Activated CD4-positive, alpha-beta T cell treated with anti-CD3 and anti-CD28 coated beads, Interleukin-2, amount 10 ng/mL, durations not matched to agents 24 days and 14 days (primary cell): ENCODE results near the gene STARD10. TPM values are rescaled to one million over a fixed set of nuclear protein-coding genes. Genes with fewer than 3 reads are reported as not detected.
A peak's percentile ranks its signal among the peaks of the same experiment; 100 is the strongest.

ENCODE experiments used
- DNase-seq: peaks from one replicate; pipeline ENCODE4 v3.0.0; 2022
- H3K27ac Mint-ChIP-seq: one replicate; pipeline ENCODE4 v1.8.0; 2022; ENCODE audit warnings: mild to moderate bottlenecking, mixed read lengths
- H3K27me3 Mint-ChIP-seq: one replicate; pipeline ENCODE4 v1.8.0; 2022; ENCODE audit warnings: mixed read lengths
- H3K36me3 Mint-ChIP-seq: one replicate; pipeline ENCODE4 v1.8.0; 2022; ENCODE audit warnings: low read depth, mild to moderate bottlenecking, mixed read lengths
- H3K4me1 Mint-ChIP-seq: one replicate; pipeline ENCODE4 v1.8.0; 2021; ENCODE audit warnings: mixed read lengths
- H3K4me3 Mint-ChIP-seq: one replicate; pipeline ENCODE4 v1.8.0; 2022; ENCODE audit warnings: mild to moderate bottlenecking, moderate library complexity, mixed read lengths
- H3K9me3 Mint-ChIP-seq: one replicate; pipeline ENCODE4 v1.8.0; 2021; ENCODE audit warnings: mixed read lengths
- intact Hi-C: fragments of 100-400 bp; cut with micrococcal nuclease; formaldehyde crosslinking; loops from one replicate; pipeline ENCODE4 v1.15.1; 2023
- total RNA-seq: library from RNA; stranded (reverse); gene quantifications from 2 replicates; pipeline ENCODE4 v1.2.3, GENCODE V29; 2022

The STARD10 gene, protein sequence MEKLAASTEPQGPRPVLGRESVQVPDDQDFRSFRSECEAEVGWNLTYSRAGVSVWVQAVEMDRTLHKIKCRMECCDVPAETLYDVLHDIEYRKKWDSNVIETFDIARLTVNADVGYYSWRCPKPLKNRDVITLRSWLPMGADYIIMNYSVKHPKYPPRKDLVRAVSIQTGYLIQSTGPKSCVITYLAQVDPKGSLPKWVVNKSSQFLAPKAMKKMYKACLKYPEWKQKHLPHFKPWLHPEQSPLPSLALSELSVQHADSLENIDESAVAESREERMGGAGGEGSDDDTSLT
- total RNA-seq = 16.3 and 17.2 TPM in 2 replicates

DNA sequence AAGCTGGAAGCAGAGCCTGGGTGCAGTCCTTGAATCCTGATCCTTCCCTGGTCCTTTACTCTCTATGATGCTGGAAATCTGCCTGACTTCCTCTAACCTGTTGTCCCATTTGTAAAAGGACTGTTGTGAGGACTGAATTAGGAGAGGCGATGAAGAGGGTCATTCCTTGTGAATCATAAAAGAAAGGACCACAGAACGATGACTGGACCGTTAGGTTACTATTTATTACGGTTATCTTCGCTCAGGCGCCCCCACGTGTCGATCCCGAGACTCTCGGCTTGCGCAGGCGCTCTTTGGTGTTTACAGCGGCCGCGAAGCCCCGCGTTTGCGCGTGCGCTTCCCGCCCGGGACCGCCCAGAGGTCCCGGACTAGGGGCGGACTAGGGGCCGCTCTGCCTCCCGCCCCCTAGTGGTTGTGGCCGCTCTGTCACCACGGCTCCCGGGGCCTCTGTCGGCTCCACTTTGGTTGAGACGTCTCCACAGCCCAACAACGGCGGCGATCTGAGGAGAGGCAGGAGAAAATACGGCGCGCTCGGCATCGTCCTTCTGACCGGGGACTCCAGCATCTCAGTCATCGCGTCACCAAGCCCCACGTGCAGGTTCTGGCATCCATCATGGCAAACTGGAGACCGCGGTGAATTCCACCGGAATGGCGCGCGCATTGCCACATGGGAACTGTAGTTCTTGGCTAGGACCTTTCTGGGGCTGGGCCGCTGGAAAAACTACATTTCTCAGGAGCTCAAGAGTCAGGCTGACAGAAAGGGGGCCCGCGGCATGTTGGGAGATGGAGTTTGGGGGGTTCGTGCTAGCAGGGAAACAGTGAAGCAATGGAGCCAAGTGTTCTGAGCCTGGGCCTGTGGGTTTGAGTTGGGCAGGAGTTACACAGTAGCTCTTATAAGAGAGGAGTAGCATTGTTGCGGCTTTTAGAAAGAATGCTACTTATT is at the start of gene STARD10:
STARD10 (minus strand) TSS at position 623 of the 943 bp plus-strand sequence. CDS start 12,866 bp downstream, outside the sequence.
- Mint-ChIP-seq H3K27ac (peak within 1 kb of the TSS; percentile 99), H3K4me3 (peak within 1 kb of the TSS; percentile 94), H3K27me3 (no peaks in the 10 kb centered on the region), H3K9me3 (no peaks in the 10 kb centered on the region), H3K36me3 (no peaks in the 10 kb centered on the region), H3K4me1 (peaks cover 23% of the 10 kb centered on the region)
- intact Hi-C loops = loop anchor here (1.0 to 2.0 kb wide), 3 partner anchors 20 to 68 kb away; partner anchors contain the start of gene ARAP1
- DNase-seq = peak; percentile 99

DNA sequence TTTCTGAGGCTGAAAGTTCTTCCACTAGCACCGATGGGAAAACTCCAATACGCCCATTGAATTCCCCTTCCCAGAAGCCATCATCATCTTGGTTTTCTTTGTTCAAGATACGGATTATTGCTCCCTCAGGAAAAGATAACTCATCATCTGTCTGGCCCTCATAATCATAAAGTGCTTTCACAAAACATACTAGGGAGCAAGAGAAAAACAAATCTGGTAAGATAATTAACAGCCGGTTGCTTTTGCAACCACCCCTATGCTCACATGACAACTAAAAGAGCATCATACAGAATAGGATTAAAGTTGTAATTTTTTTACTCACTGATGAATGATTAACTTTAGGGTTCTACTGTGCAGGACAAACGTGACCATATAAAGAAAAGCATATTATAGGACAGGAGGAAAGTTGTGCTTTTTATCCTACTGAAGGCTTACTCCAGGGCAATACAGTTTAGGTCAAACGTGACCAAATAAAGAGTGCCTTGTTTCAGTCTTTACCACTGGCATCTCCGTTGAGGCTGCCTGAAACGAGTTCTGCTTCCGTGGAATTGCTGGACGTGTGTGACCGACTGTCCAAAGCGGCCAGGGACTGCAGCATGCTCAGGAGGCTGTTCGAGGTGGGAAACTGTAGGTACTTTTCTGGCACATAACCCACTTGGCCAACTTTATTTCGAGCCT is 48.9 kb upstream of the STARD10 start:
- Mint-ChIP-seq H3K27ac (no peak overlapping the region), H3K36me3 (peaks cover 43% of the 10 kb centered on the region), H3K4me1 (peaks cover 6% of the 10 kb centered on the region), H3K9me3 (no peaks in the 10 kb centered on the region), H3K27me3 (no peaks in the 10 kb centered on the region), H3K4me3 (no peak overlapping the region)
- intact Hi-C loops = no loop called here
- no peak for DNase-seq

DNA sequence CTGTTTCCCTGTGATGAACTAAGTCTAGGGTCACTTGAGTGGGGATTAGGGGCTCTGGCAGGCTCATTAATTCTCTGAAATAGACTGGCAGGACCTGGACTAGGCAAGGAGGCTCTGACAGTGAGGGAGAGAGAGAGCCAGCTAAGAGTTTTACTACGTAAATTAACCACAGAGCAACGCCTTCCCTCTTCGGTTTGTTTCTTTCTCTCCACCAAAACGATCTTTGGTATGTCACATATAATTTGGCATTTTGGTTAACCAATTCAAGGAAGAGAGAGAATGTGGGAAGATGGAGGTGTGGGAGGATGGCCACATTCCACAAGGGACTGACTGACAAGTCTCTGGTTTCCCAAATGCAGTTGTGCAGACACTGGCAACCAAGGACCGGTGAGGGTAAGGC is 48.3 kb upstream of the STARD10 start:
- no peak for DNase-seq
- Mint-ChIP-seq H3K4me1 (peaks cover 6% of the 10 kb centered on the region), H3K4me3 (no peak overlapping the region), H3K27me3 (no peaks in the 10 kb centered on the region), H3K36me3 (peaks cover 41% of the 10 kb centered on the region), H3K27ac (no peak overlapping the region), H3K9me3 (no peaks in the 10 kb centered on the region)
- intact Hi-C loops = no loop called here

DNA sequence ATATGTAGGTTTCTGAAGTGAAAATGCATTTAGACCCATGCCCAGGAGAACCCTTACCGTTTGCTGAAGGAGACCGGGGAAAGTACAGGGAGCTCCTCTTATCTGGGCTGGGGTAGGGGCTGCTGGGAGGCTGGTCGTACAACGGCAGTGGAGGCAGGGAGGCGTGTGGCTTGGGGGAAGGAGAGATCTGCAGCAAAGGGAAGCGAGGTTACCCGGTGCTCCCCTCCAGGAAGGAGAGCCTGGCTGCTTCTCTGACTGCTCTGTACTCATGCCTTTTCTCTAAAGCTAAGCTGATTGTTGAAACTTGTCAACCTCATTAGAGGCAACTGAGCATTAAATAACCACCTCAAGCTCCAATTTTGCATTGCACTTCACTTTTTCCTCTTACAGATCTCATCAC is 47.5 kb upstream of the STARD10 start:
- Mint-ChIP-seq H3K4me3 (no peak overlapping the region), H3K4me1 (peaks cover 6% of the 10 kb centered on the region), H3K27me3 (no peaks in the 10 kb centered on the region), H3K9me3 (no peaks in the 10 kb centered on the region), H3K36me3 (peaks cover 41% of the 10 kb centered on the region), H3K27ac (no peak overlapping the region)
- intact Hi-C loops = no loop called here
- DNase-seq = no peak

DNA sequence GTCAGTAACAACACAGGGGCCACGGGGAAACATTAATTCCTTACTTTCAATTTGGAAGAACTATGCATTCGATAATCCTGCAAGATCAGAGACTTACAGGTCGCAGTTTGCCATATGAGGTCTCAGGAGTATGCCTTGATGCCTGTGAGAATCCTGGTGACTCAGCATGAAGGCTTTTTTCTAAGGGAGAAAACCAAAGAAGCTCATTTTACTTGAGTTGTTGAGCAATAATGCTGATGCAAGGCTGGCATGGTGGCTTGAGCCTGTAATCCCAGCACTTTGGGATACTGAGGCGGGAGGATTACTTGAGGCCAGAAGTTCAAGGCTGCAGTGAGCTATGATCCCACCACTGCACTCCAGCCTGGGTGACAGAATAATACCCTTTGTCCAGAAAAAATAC is 46.9 kb upstream of the STARD10 start:
- no peaks in the 10 kb centered on the region for H3K9me3 Mint-ChIP-seq
- intact Hi-C loops = no loop called here
- H3K36me3 Mint-ChIP-seq = peaks cover 41% of the 10 kb centered on the region
- no peaks in the 10 kb centered on the region for H3K27me3 Mint-ChIP-seq
- no peak for DNase-seq
- peaks cover 6% of the 10 kb centered on the region for H3K4me1 Mint-ChIP-seq
- H3K27ac Mint-ChIP-seq = no peak overlapping the region
- H3K4me3 Mint-ChIP-seq = no peak overlapping the region

DNA sequence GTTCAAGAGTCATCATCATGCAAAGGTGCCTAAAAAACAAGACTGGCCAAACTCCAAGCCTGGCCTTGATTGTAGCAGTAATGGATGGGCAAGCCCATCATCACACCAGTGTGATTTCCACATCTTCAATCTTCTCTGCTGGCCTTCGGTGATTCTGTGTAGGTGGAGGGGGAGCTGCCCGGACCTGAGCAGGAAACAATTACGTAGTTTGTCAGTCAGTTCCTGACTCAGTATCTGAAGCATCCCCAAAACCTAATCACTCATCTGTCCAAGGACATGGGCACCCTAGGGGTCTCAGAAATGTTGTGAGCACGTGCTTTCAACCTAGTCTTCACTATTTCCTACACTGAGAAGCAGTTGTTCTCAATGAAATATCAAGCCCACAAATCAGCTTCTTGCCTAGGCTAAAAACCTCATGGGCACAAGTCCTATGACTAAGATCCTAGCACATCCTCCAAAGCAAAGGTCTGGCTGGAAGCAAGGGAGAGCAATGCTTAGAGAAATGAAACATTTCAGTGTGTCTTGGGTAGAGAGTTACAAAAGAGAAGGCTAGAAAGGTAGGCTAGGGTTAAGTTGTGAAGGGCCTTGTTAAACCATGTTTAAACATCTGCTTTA is 45.0 kb upstream of the STARD10 start:
- intact Hi-C loops = no loop called here
- no peak overlapping the region for H3K4me3 Mint-ChIP-seq
- no peaks in the 10 kb centered on the region for H3K27me3 Mint-ChIP-seq
- no peak overlapping the region for H3K27ac Mint-ChIP-seq
- H3K4me1 Mint-ChIP-seq = peaks cover 16% of the 10 kb centered on the region
- no peak for DNase-seq
- H3K36me3 Mint-ChIP-seq = peaks cover 36% of the 10 kb centered on the region
- no peaks in the 10 kb centered on the region for H3K9me3 Mint-ChIP-seq

DNA sequence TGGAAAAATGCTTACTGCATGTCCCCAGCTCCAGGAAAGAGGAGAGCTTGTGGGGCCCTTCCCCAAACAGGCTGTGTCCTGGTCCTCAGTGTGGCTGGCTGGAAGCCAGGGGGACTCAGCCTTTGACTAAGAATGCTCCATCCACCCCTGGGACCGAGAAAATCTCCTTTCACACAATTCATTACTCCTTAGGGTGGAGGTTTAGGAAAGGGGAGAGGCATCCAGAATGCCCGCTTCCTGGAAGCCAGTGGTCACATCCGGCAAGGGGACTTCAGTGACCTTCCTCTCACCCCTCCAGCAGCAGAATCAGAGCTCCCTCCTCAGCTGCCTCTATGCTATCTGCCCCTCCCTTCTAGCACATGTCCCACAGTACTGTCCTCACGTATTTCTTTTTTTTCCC is 42.3 kb upstream of the STARD10 start:
- Mint-ChIP-seq H3K4me1 (peaks cover 20% of the 10 kb centered on the region), H3K9me3 (no peaks in the 10 kb centered on the region), H3K27me3 (no peaks in the 10 kb centered on the region), H3K4me3 (no peak overlapping the region), H3K27ac (no peak overlapping the region), H3K36me3 (peaks cover 29% of the 10 kb centered on the region)
- no peak for DNase-seq
- intact Hi-C loops = no loop called here

DNA sequence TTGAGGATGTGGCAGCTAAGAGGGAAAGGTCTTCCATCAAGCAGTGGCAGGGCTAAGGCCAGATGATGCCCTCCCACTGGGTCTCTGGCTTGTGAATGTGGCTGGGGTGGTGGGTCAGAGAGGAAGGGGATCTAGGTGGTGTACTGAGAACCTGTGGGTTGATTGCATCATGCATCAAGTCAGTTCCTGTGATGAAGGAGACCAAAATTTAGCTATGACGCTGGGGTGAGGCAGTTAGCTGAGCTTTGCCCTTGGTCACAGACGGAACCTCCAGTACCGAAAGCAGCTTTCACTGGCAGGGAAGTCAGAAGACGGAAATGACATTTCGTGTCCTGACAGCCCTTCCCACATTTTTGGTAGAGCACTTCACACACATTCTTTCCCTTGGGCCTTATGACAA is 41.1 kb upstream of the STARD10 start:
- H3K27me3 Mint-ChIP-seq = no peaks in the 10 kb centered on the region
- H3K4me3 Mint-ChIP-seq = no peak overlapping the region
- intact Hi-C loops = no loop called here
- H3K9me3 Mint-ChIP-seq = no peaks in the 10 kb centered on the region
- H3K36me3 Mint-ChIP-seq = peaks cover 29% of the 10 kb centered on the region
- peaks cover 20% of the 10 kb centered on the region for H3K4me1 Mint-ChIP-seq
- peak overlapping the region; percentile 25 for H3K27ac Mint-ChIP-seq
- DNase-seq = peak; percentile 59

DNA sequence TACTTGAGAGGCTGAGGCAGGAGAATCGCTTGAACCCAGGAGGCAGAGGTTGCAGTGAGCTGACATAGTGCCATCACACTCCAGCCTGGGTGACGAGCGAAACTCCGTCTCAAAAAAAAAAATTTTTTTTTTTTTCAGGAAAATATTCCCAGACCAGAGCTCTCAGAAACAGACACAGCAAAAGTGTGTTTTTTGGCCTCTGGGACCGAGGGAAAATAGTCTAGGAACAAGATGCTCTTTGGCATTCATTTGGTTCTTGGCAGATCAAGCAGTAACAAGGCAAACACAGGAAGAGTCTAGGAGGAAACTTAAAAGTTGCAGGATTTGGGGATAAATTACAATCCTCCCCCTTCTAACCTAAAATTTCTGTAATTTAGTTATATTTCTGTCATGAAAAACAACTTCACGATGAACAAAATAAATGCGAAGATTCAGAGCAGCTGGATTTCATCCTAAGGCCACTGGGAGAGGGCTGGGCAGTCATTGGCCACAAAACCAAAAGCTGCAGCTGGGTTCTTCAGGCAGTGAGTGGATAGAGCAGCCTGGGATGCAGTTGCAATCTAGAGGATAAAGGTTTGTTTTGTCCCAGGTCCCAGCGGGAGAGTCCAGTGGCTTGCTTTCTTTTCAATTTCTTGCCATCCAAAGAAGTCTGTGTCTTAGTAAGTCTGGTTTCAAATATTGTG is 40.1 kb upstream of the STARD10 start:
- Mint-ChIP-seq H3K27me3 (no peaks in the 10 kb centered on the region), H3K4me1 (peaks cover 19% of the 10 kb centered on the region), H3K36me3 (peaks cover 29% of the 10 kb centered on the region), H3K9me3 (no peaks in the 10 kb centered on the region), H3K27ac (no peak overlapping the region), H3K4me3 (no peak overlapping the region)
- no peak for DNase-seq
- intact Hi-C loops = no loop called here

DNA sequence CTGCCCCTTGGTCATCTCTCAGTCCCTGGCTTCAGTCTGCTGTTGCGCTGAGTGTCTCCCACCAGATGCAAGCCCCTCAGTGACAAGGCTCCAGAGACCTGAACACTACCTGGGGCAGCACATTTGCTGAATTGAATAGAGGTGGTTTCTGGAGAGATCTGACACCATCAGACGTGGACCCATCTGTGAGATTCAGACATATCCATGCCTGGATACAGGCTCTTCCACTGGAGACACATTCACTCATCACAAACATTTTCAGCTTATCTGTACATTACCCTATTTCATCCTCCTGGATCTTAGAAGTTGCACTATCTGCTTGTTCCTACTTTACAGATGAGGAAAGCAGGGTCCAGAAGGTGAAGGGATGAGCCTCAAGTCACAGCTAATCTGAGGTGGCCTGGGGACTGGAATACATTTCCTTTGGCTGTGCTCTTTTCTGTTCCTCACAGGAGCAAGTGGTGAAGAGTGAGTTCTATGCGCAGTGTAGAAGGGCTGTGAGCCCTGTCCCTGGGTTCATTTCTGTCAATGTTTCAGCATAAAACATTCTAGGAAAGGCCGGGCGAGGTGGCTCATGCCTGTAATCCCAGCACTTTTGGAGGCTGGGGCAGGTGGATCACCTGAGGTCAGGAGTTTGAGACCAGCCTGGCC is 39.4 kb upstream of the STARD10 start:
- H3K27me3 Mint-ChIP-seq = no peaks in the 10 kb centered on the region
- H3K4me3 Mint-ChIP-seq = no peak overlapping the region
- no peaks in the 10 kb centered on the region for H3K9me3 Mint-ChIP-seq
- H3K36me3 Mint-ChIP-seq = peaks cover 30% of the 10 kb centered on the region
- intact Hi-C loops = no loop called here
- peaks cover 16% of the 10 kb centered on the region for H3K4me1 Mint-ChIP-seq
- DNase-seq = no peak
- H3K27ac Mint-ChIP-seq = peak overlapping the region; percentile 64

DNA sequence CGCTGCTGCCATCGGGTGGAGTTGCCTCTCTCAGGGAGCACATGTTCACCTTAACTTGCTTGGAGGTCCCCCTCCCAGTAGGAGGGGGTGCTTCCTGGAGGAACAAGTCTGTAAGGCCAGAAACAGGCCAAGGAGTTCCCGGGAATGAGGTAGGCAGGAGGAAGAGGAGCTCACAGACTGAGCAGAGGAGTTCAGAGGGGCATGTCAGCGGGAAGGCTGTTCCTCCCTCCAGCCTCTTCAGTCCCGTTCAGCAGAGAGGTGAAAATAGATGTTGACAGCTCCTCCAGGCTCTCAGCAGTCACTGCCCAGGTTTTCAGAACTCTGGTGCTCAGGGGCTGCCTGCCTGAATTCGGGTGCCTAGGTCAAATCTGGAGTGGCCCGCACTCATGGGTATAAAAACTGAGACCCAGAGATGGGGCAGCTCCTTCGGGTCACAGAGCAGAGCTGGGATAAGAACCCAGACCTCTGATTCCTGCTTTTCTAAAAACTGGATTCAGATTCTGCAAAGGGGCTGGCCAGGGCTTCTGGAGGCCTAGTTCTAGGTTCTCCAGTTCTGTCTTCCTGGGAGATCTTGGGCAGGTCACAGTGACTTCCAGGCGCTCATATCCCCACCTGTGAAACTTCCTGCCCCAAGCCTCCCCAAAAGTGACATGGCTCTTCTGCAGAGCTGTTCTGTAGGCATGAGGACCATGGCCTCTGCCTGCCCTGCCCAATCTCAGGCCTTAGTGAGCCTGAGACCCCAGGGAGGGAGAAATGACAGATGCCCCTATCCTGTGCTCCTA is 38.6 kb upstream of the STARD10 start:
- H3K36me3 Mint-ChIP-seq = peaks cover 32% of the 10 kb centered on the region
- intact Hi-C loops = no loop called here
- H3K9me3 Mint-ChIP-seq = no peaks in the 10 kb centered on the region
- H3K27ac Mint-ChIP-seq = peak overlapping the region; percentile 64
- no peak overlapping the region for H3K4me3 Mint-ChIP-seq
- no peaks in the 10 kb centered on the region for H3K27me3 Mint-ChIP-seq
- peaks cover 15% of the 10 kb centered on the region for H3K4me1 Mint-ChIP-seq
- no peak for DNase-seq
